Thoracic aorta (tissue), 2 donors: ENCODE data around the gene TMEM30B. TPM values are rescaled to one million over a fixed set of nuclear protein-coding genes. Genes with fewer than 3 reads are reported as not detected.

Experiments used
- ATAC-seq: fragments of 150-250 bp; one replicate; pipeline ENCODE4 v1.8.0; 2017; ENCODE audit warnings: low read depth; ENCODE audit not compliant: insufficient number of reproducible peaks, low FRiP score
- DNase-seq: peaks from one replicate; pipeline ENCODE4 v3.0.0-alpha.2; 2020; ENCODE audit warnings: low spot score
- H3K27ac ChIP-seq, 2 donors: fragments of 200-600 bp; sonication (generic); 1 replicate in 1 of 2; 2 replicates in 1 of 2; pipeline ENCODE4 v1.5.1; 2016; ENCODE audit warnings: mild to moderate bottlenecking in 2 of 2, moderate library complexity in 2 of 2
- H3K27me3 ChIP-seq: fragments of 200-600 bp; sonication (generic); replicated peaks from 2 replicates; pipeline ENCODE4 v1.6.0; 2016; ENCODE audit warnings: mild to moderate bottlenecking; ENCODE audit not compliant: insufficient read depth
- H3K36me3 ChIP-seq: fragments of 200-600 bp; sonication (generic); one replicate; pipeline ENCODE4 v1.5.1; 2016
- H3K4me1 ChIP-seq, 2 donors: fragments of 200-600 bp; sonication (generic); 1 replicate in 1 of 2; 2 replicates in 1 of 2; pipeline versions ENCODE4 v1.5.1 to v1.6.0; 2016; ENCODE audit warnings: low read depth in 2 of 2, mild to moderate bottlenecking in 1 of 2; ENCODE audit not compliant: control insufficient read depth in 1 of 2
- H3K4me3 ChIP-seq: fragments of 200-600 bp; sonication (generic); 2 replicates; pipeline ENCODE4 v1.5.1; 2016; ENCODE audit warnings: mild to moderate bottlenecking
- H3K9me3 ChIP-seq: fragments of 200-600 bp; sonication (generic); 2 replicates; pipeline ENCODE4 v1.5.1; 2016
- CTCF ChIP-seq: fragments of 200-600 bp; sonication (generic); IDR thresholded peaks from one replicate; pipeline ENCODE4 v1.5.1; 2019; ENCODE audit warnings: antibody characterized with exemption
- total RNA-seq, 2 donors: library from RNA; depleted of rRNA; stranded (reverse); fragments of >200 nt; gene quantifications; one replicate each; pipeline versions ENCODE4 v1.1.0 to v1.2.3, GENCODE V29; 2016

Gene TMEM30B, protein sequence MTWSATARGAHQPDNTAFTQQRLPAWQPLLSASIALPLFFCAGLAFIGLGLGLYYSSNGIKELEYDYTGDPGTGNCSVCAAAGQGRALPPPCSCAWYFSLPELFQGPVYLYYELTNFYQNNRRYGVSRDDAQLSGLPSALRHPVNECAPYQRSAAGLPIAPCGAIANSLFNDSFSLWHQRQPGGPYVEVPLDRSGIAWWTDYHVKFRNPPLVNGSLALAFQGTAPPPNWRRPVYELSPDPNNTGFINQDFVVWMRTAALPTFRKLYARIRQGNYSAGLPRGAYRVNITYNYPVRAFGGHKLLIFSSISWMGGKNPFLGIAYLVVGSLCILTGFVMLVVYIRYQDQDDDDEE
- 10 to 100 TPM; 46.9 to 51.0 TPM for total RNA-seq

GRCh38 chr14:61281186-61281947 lies at the start of gene TMEM30B:
Gene TMEM30B (minus strand): TSS chr14:61281338. CDS start chr14:61281147, 191 bp downstream.
- peak; percentile 64 for ATAC-seq
- TF ChIP-seq CTCF, result no peak
- Histone ChIP-seq H3K4me1 (peaks cover 5 to 23% of the 10 kb centered on the region in 2 donors), H3K9me3 (peaks cover 5% of the 10 kb centered on the region), H3K36me3 (no peaks in the 10 kb centered on the region), H3K27me3 (no peaks in the 10 kb centered on the region), H3K4me3 (peak within 1 kb of the TSS; percentile 79), H3K27ac (peak within 1 kb of the TSS; percentile 87 to 96)
- DNase-seq, result no peak

DNA sequence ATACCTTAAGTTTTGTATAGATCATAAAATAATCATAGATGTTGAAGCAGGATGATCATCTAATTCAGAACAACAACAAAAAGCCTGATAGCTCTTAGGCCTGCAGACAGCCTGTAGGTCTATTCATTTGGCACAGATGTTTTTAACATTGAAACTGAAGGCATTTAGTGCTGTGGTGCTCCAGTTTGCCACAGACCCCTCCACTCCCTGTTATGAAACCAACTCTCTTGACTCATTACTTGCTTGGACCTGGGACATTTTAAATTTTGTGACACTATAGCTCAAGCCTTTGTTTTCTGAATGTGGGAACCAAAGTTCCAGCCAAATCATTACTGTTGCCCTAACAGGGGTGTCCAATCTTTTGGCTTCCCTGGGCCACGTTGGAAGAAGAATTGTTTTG lies 49.4 kb upstream of the TMEM30B start:
- Histone ChIP-seq H3K4me3 (no peak overlapping the region), H3K27ac (no peak overlapping the region), H3K4me1 (no peaks in the 10 kb centered on the region), H3K9me3 (no peaks in the 10 kb centered on the region), H3K36me3 (no peaks in the 10 kb centered on the region), H3K27me3 (no peaks in the 10 kb centered on the region)
- no peak for TF ChIP-seq CTCF
- DNase-seq (no peak), ATAC-seq (no peak)

DNA sequence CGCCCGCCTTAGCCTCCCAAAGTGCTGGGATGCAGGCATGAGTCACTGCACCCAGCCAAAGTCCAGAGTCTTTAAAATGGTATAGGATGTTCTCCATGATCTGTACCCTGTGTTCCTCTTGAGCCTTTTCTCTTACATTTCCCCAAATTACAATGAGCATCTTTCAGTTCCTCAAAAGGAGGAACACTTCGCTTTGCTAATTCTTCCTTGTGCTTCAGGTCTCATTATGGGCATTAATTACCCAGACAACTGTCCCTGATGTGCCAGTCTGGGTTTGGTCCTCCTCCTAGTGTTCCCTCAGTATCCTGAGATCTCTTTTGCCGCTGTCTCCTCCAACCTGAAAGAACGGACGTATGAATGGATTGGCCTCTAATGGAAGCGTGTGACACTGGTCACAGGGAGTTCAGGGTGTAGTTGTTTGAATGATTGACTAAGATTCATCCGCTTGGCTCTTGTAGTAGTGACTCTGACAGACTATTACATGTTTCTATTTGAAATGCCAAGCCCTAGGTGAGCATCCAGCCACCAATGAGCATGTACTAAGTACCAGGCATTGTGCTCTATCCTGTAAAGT lies 48.4 kb upstream of the TMEM30B start:
- no peaks in the 10 kb centered on the region for H3K27me3 ChIP-seq
- ATAC-seq (no peak), DNase-seq (no peak)
- no peak overlapping the region for H3K4me3 ChIP-seq
- H3K9me3 ChIP-seq, result no peaks in the 10 kb centered on the region
- H3K27ac ChIP-seq, result no peak overlapping the region
- no peak for TF ChIP-seq CTCF
- H3K36me3 ChIP-seq, result no peaks in the 10 kb centered on the region
- H3K4me1 ChIP-seq, result no peaks in the 10 kb centered on the region

GRCh38 chr14:61328626-61329262 lies 47.6 kb upstream of the TMEM30B start:
- Histone ChIP-seq H3K4me3 (no peak overlapping the region), H3K4me1 (no peaks in the 10 kb centered on the region), H3K27ac (no peak overlapping the region), H3K36me3 (no peaks in the 10 kb centered on the region), H3K27me3 (no peaks in the 10 kb centered on the region), H3K9me3 (no peaks in the 10 kb centered on the region)
- no peak for DNase-seq
- no peak for ATAC-seq
- no peak for TF ChIP-seq CTCF

DNA sequence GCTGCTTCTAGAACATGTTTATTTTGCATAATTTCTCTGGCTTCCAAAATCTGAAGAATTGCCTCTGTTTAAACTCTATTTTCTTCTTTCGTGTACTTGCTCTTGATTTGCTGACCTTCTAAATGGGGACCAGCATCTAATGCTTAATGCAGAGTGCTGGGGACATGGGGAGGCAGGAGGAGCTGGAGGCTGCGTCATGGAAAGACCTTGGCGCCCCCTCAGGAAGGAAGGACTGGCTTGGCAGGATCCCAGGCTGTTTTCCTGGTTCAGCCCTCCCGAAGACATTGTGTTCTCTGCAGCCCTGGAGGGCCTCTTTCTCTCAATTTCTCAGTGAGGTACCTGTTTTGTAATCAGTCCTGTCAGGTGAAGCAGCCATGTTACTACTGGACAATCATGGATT lies 45.7 kb upstream of the TMEM30B start:
- no peak for ATAC-seq
- no peak for TF ChIP-seq CTCF
- H3K27me3 ChIP-seq, result no peaks in the 10 kb centered on the region
- DNase-seq, result no peak
- H3K4me3 ChIP-seq, result peak overlapping the region; percentile 20
- H3K27ac ChIP-seq, result peak overlapping the region in 1 of 2 donors; percentile 14
- no peaks in the 10 kb centered on the region for H3K9me3 ChIP-seq
- peaks cover 0 to 9% of the 10 kb centered on the region in 2 donors for H3K4me1 ChIP-seq
- no peaks in the 10 kb centered on the region for H3K36me3 ChIP-seq
